H1 (cell line): ENCODE results near the gene SIGLEC10. TPM values are rescaled to one million over a fixed set of nuclear protein-coding genes. Genes with fewer than 3 reads are reported as not detected.

ENCODE experiments used
- CTCF ChIA-PET: fragments of 300-600 bp; sonication (Branson Sonifier 250); formaldehyde crosslinking; loops from one replicate; lab custom pipeline; 2021; ENCODE audit not compliant: partially characterized antibody; lab: Charles Lee
- POLR2A ChIA-PET: fragments of 300-600 bp; sonication (Branson Sonifier 250); formaldehyde crosslinking; loops from one replicate; lab custom pipeline; 2021; ENCODE audit warnings: inconsistent platforms; ENCODE audit not compliant: partially characterized antibody; lab: Charles Lee
- DNase-seq, 2 experiments: peaks; one replicate each; pipeline versions ENCODE4 v3.0.0 to v3.0.0-alpha.2; 2010 to 2022; ENCODE audit warnings: low spot score in 2 of 2, low read depth in 1 of 2, mixed read lengths in 1 of 2
- FAIRE-seq: peaks from 2 replicates; lab custom pipeline; 2011; peaks lifted over from hg19 to GRCh38; lab: Jason Lieb, UNC
- H2AFZ ChIP-seq: 2 replicates; pipeline ENCODE4 v1.8.1; 2012; ENCODE audit warnings: low read length, inconsistent platforms
- H2AK5ac ChIP-seq: 2 replicates; pipeline ENCODE4 v1.6.1; 2013; ENCODE audit warnings: low read depth, low read length
- H2BK120ac ChIP-seq: replicated peaks from 2 replicates; pipeline ENCODE3; 2013; ENCODE audit warnings: low read depth, low read length, inconsistent platforms
- H2BK12ac ChIP-seq: 2 replicates; pipeline ENCODE4 v1.6.1; 2013; ENCODE audit warnings: low read depth, low read length
- H2BK15ac ChIP-seq: 2 replicates; pipeline ENCODE4 v1.6.1; 2013; ENCODE audit warnings: low read length
- H2BK20ac ChIP-seq: 2 replicates; pipeline ENCODE4 v1.6.1; 2013; ENCODE audit warnings: low read length
- H2BK5ac ChIP-seq: 2 replicates; pipeline ENCODE4 v1.6.1; 2013; ENCODE audit warnings: low read depth, low read length
- H3K14ac ChIP-seq: 2 replicates; pipeline ENCODE4 v1.6.1; 2013; ENCODE audit warnings: inconsistent platforms; ENCODE audit not compliant: insufficient read length
- H3K18ac ChIP-seq: 2 replicates; pipeline ENCODE4 v1.6.1; 2013; ENCODE audit warnings: low read length; ENCODE audit errors: extremely low read depth
- H3K23ac ChIP-seq: 2 replicates; pipeline ENCODE4 v1.6.1; 2013; ENCODE audit warnings: inconsistent platforms; ENCODE audit not compliant: insufficient read length
- H3K23me2 ChIP-seq: 2 replicates; pipeline ENCODE4 v1.6.1; 2013; ENCODE audit warnings: low read depth, low read length
- H3K27ac ChIP-seq: 2 replicates; pipeline ENCODE4 v1.6.1; 2011; ENCODE audit warnings: low read depth, low read length, inconsistent platforms
- H3K27me3 ChIP-seq, 4 experiments: replicated peaks in 1 of 4; 1 replicate in 1 of 4; 2 replicates in 3 of 4; pipeline versions ENCODE4 v1.6.1 to v1.8.1; 2011 to 2013; ENCODE audit warnings: low read length in 3 of 4, mild to moderate bottlenecking in 3 of 4, inconsistent platforms in 2 of 4, mixed read lengths in 2 of 4, moderate library complexity in 1 of 4; ENCODE audit not compliant: control insufficient read depth in 3 of 4, insufficient read depth in 3 of 4; ENCODE audit errors: extremely low read depth in 1 of 4
- H3K36me3 ChIP-seq, 4 experiments: 2 replicates each; pipeline versions ENCODE4 v1.6.1 to v1.8.1; 2011 to 2013; ENCODE audit warnings: mild to moderate bottlenecking in 4 of 4, low read length in 3 of 4, moderate library complexity in 2 of 4, control low read depth in 1 of 4, inconsistent platforms in 1 of 4; ENCODE audit not compliant: insufficient read depth in 4 of 4, control insufficient read depth in 2 of 4
- H3K4ac ChIP-seq: replicated peaks from 2 replicates; pipeline ENCODE3; 2013; ENCODE audit warnings: low read length, low read depth, mixed read lengths, inconsistent platforms; ENCODE audit not compliant: insufficient read length
- H3K4me1 ChIP-seq, 4 experiments: replicated peaks in 1 of 4; 1 replicate in 1 of 4; 2 replicates in 3 of 4; pipeline versions ENCODE4 v1.6.1 to v1.8.1; 2011 to 2013; ENCODE audit warnings: low read length in 3 of 4, inconsistent platforms in 2 of 4, mixed read lengths in 1 of 4; ENCODE audit not compliant: insufficient read depth in 4 of 4, control insufficient read depth in 3 of 4
- H3K4me2 ChIP-seq, 2 experiments: 2 replicates each; pipeline versions ENCODE4 v1.6.1 to v1.8.1; 2011 to 2013; ENCODE audit warnings: low read depth in 2 of 2, low read length in 2 of 2, control low read depth in 1 of 2, inconsistent platforms in 1 of 2, mild to moderate bottlenecking in 1 of 2; ENCODE audit not compliant: insufficient read depth in 1 of 2
- H3K4me3 ChIP-seq, 4 experiments: fragments of 200-600, 300-600 bp in 1 of 4; sonication (generic), shearing (Covaris generic), sonication (Bioruptor Twin) in 1 of 4; 2 replicates each; pipeline versions ENCODE4 v1.5.1 to v1.8.1; 2011 to 2016; ENCODE audit warnings: low read length in 4 of 4, low read depth in 3 of 4, control low read depth in 2 of 4, inconsistent platforms in 2 of 4, mild to moderate bottlenecking in 2 of 4, mixed read lengths in 1 of 4, moderate library complexity in 1 of 4; ENCODE audit not compliant: insufficient read depth in 2 of 4; ENCODE audit errors: extremely low read depth in 1 of 4
- H3K56ac ChIP-seq: replicated peaks from 2 replicates; pipeline ENCODE3; 2013; ENCODE audit warnings: low read depth, mild to moderate bottlenecking, mixed read lengths, low read length, inconsistent platforms; ENCODE audit not compliant: insufficient read length
- H3K79me1 ChIP-seq: 2 replicates; pipeline ENCODE4 v1.6.1; 2013; ENCODE audit warnings: low read depth, low read length, control low read depth
- H3K79me2 ChIP-seq, 2 experiments: 2 replicates each; pipeline versions ENCODE4 v1.6.1 to v1.8.1; 2012 to 2013; ENCODE audit warnings: low read length in 2 of 2, mild to moderate bottlenecking in 2 of 2, inconsistent platforms in 1 of 2; ENCODE audit not compliant: insufficient read depth in 2 of 2, control insufficient read depth in 1 of 2
- H3K9ac ChIP-seq, 4 experiments: replicated peaks in 1 of 4; 1 replicate in 1 of 4; 2 replicates in 3 of 4; pipeline versions ENCODE4 v1.6.1 to v1.8.1; 2011 to 2013; ENCODE audit warnings: low read depth in 3 of 4, low read length in 3 of 4, control low read depth in 2 of 4, mild to moderate bottlenecking in 2 of 4, moderate library complexity in 2 of 4, inconsistent platforms in 1 of 4; ENCODE audit errors: extremely low read depth in 1 of 4
- H3K9me3 ChIP-seq, 2 experiments: 2 replicates each; pipeline versions ENCODE4 v1.6.1 to v1.8.1; 2012 to 2013; ENCODE audit warnings: mild to moderate bottlenecking in 2 of 2, moderate library complexity in 2 of 2, control low read depth in 1 of 2, inconsistent platforms in 1 of 2, low read depth in 1 of 2, low read length in 1 of 2, mixed read lengths in 1 of 2; ENCODE audit not compliant: insufficient read depth in 2 of 2
- H4K20me1 ChIP-seq, 2 experiments: replicated peaks in 1 of 2; 2 replicates each; pipeline versions ENCODE3 to v1.8.1; 2011 to 2013; ENCODE audit warnings: inconsistent platforms in 2 of 2, low read length in 2 of 2, mild to moderate bottlenecking in 1 of 2; ENCODE audit not compliant: insufficient read depth in 2 of 2, control insufficient read depth in 1 of 2
- H4K5ac ChIP-seq: 2 replicates; pipeline ENCODE4 v1.6.1; 2013; ENCODE audit warnings: low read length, low read depth, mixed read lengths, inconsistent platforms; ENCODE audit not compliant: insufficient read length
- H4K8ac ChIP-seq: 2 replicates; pipeline ENCODE4 v1.8.0; 2013; ENCODE audit warnings: mild to moderate bottlenecking, moderate library complexity, low read length, inconsistent platforms; ENCODE audit not compliant: insufficient read depth; ENCODE audit errors: extremely low read depth
- H4K91ac ChIP-seq: replicated peaks from 2 replicates; pipeline ENCODE3; 2013; ENCODE audit warnings: low read length, mixed read lengths, inconsistent platforms; ENCODE audit not compliant: insufficient read length
- ASH2L ChIP-seq: fragments of 200-600, 300-600 bp; sonication (generic); IDR thresholded peaks from one replicate; pipeline ENCODE4 v1.7.1; 2017; ENCODE audit warnings: low read length
- CBX8 ChIP-seq: fragments of 300-800, 300-1000 bp; sonication (generic); IDR thresholded peaks from 2 replicates; pipeline ENCODE4 v1.7.1; 2016; ENCODE audit warnings: low read depth, low read length, borderline replicate concordance
- EGR1 ChIP-seq: IDR thresholded peaks from 2 replicates; pipeline ENCODE4 v1.6.1; 2011; ENCODE audit warnings: low read depth, low read length, borderline replicate concordance
- SIN3A ChIP-seq, 2 experiments: IDR thresholded peaks in 1 of 2; conservative IDR thresholded peaks in 1 of 2; 2 replicates each; pipeline ENCODE4 v1.6.1; 2011 to 2012; ENCODE audit warnings: low read length in 2 of 2, improper control_type of control experiment in 1 of 2, low read depth in 1 of 2, mild to moderate bottlenecking in 1 of 2
- TAF7 ChIP-seq: optimal IDR thresholded peaks from 2 replicates; pipeline ENCODE3; 2011; ENCODE audit warnings: low read depth, mild to moderate bottlenecking, inconsistent platforms, low read length, moderate library complexity, borderline replicate concordance
- WGBS, 2 experiments: shearing (Covaris generic) in 1 of 2; methylation state at CpG; one replicate each; pipeline versions ENCODE4 v1.1.6 to v1.1.7; 2013 to 2015; ENCODE audit warnings: low lambda C conversion rate in 2 of 2, mixed read lengths in 2 of 2, inconsistent platforms in 1 of 2, low coverage in 1 of 2, missing lambda C conversion rate in 1 of 2; ENCODE audit not compliant: insufficient replicate concordance in 2 of 2, insufficient coverage in 1 of 2, insufficient read length in 1 of 2; ENCODE audit errors: extremely low coverage in 1 of 2, missing lambda C conversion rate in 1 of 2; 5-methylcytosine and 5-hydroxymethylcytosine counted together
- polyA plus RNA-seq, 7 experiments: library from polyadenylated mRNA; depleted of rRNA in 3 of 7; stranded (reverse) in 5 of 7; unstranded in 2 of 7; fragments of >200 nt in 5 of 7; fragments of 200-250 nt in 2 of 7; gene quantifications; 1 replicate in 5 of 7; 2 replicates in 1 of 7; 4 replicates in 1 of 7; pipeline versions ENCODE4 v1.2.1 to v1.2.3, GENCODE V29; 2011 to 2013; ENCODE audit warnings: missing spikeins in 2 of 7, mixed read lengths in 2 of 7
- total RNA-seq: library from RNA; stranded (reverse); fragmentation: NEBNext Ultra II Directional; extraction: Animal tissue kit (Norgen Biotek cat#: 25700); gene quantifications from 2 replicates; pipeline ENCODE4 v1.2.1, GENCODE V29; 2021
- TF ChIP-seq, protein P1 (sequence below): IDR thresholded peaks from 2 replicates; pipeline ENCODE4 v1.6.1; 2011; ENCODE audit warnings: low read depth, mild to moderate bottlenecking, low read length; ENCODE audit not compliant: insufficient read depth
- TF ChIP-seq, protein P2 (sequence below): IDR thresholded peaks from 2 replicates; pipeline ENCODE4 v1.6.1; 2012; ENCODE audit warnings: inconsistent platforms

Gene SIGLEC10
- total and polyA plus RNA-seq, 2 of the 8 experiments (the other 6 are each of a cell fraction or from before 2014, with no cell fraction given), result 0.06 TPM; not detected in 1

DNA sequence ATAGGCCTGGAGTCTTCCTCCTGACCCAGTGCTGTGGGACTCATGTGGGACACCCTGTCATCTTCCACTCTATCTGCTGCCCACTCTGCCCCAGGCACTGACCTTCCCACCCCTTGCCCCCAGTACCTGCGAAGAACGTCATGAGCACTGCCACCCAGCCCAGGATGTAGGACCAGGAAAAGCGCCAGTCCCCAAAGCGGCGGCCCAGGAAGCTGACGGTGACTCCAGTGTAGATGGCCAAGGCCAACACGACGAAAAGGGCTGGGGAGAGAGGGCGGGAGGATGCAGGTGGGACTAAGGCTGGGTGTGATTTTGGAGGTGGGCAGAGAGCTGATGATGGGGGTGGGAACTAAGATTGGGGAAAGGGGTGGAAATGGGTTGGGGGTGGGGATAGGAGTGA is 37.1 kb downstream of the SIGLEC10 start:
- H2BK12ac ChIP-seq, result no peak overlapping the region
- no peaks in the 10 kb centered on the region for H4K20me1 ChIP-seq
- H3K56ac ChIP-seq, result no peak overlapping the region
- no peak overlapping the region for H3K18ac ChIP-seq
- no peak overlapping the region for H3K23ac ChIP-seq
- no peak for TF ChIP-seq ASH2L
- TF ChIP-seq, protein P1, sequence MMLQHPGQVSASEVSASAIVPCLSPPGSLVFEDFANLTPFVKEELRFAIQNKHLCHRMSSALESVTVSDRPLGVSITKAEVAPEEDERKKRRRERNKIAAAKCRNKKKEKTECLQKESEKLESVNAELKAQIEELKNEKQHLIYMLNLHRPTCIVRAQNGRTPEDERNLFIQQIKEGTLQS, result no peak
- no peak for TF ChIP-seq CBX8
- TF ChIP-seq, protein P2, sequence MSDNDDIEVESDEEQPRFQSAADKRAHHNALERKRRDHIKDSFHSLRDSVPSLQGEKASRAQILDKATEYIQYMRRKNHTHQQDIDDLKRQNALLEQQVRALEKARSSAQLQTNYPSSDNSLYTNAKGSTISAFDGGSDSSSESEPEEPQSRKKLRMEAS, result no peak
- no peak for TF ChIP-seq TAF7
- TF ChIP-seq EGR1, result no peak
- no peak for TF ChIP-seq SIN3A (conservative IDR thresholded peaks at IDR 0.05 in 1 of 2, IDR thresholded peaks at IDR 0.05 in 1 of 2; ENCODE audit: low read depth in 1 of 2, low read length in 2 of 2)
- H4K91ac ChIP-seq, result no peak overlapping the region
- no peak overlapping the region for H2AFZ ChIP-seq
- H3K27me3 ChIP-seq, result no peaks in the 10 kb centered on the region
- ChIA-PET POLR2A (interaction anchor here (1.5 to 2.3 kb wide), 2 partner anchors 8 to 10 kb away, joined by 5 to 6 read pairs; partner anchors contain the start of genes C19orf84 and NKG7), CTCF (interaction anchor here (1.0 to 1.8 kb wide), 3 partner anchors 14 to 41 kb away, joined by 3 to 4 read pairs (median 4); partner anchors contain the start of gene SIGLEC10)
- peaks cover 7 to 16% of the 10 kb centered on the region in 2 experiments for H3K9me3 ChIP-seq
- FAIRE-seq (no peak), DNase-seq (no peak)
- H4K5ac ChIP-seq, result no peak overlapping the region
- H3K4ac ChIP-seq, result no peak overlapping the region
- no peak overlapping the region for H2BK20ac ChIP-seq
- WGBS, 2 experiments, result 93% methylated on average over 9 of the region's 9 CpGs; no CpG with 5 or more reads in 1 of the 2 experiments
- no peaks in the 10 kb centered on the region for H3K36me3 ChIP-seq
- no peak overlapping the region for H3K9ac ChIP-seq
- H3K23me2 ChIP-seq, result no peaks in the 10 kb centered on the region
- no peak overlapping the region for H2BK15ac ChIP-seq
- H3K4me2 ChIP-seq, result no peak overlapping the region
- H2BK120ac ChIP-seq, result no peak overlapping the region
- H3K4me1 ChIP-seq, result no peaks in the 10 kb centered on the region
- no peaks in the 10 kb centered on the region for H3K79me1 ChIP-seq
- no peak overlapping the region for H3K4me3 ChIP-seq
- H3K79me2 ChIP-seq, result no peaks in the 10 kb centered on the region
- no peak overlapping the region for H2BK5ac ChIP-seq
- no peak overlapping the region for H4K8ac ChIP-seq
- H3K27ac ChIP-seq, result no peak overlapping the region
- no peak overlapping the region for H2AK5ac ChIP-seq
- no peak overlapping the region for H3K14ac ChIP-seq
